GM12878 (cell line): ENCODE data around the gene HLA-DQB1. TPM values are rescaled to one million over a fixed set of nuclear protein-coding genes. Genes with fewer than 3 reads are reported as not detected.

ENCODE experiments used
- BACH1 ChIP-seq: fragments of 450-650 bp; IDR thresholded peaks from 2 replicates; pipeline ENCODE4 v1.6.1; 2017; ENCODE audit warnings: mild to moderate bottlenecking, borderline replicate concordance
- CUX1 ChIP-seq: IDR thresholded peaks from 2 replicates; pipeline ENCODE4 v1.6.1; 2012; ENCODE audit warnings: improper control_type of control experiment, low read depth, low read length; ENCODE audit not compliant: insufficient replicate concordance
- E2F4 ChIP-seq: IDR thresholded peaks from 2 replicates; pipeline ENCODE4 v1.6.1; 2012; ENCODE audit warnings: low read depth, low read length, improper control_type of control experiment
- ELK1 ChIP-seq: IDR thresholded peaks from 2 replicates; pipeline ENCODE4 v1.6.1; 2012; ENCODE audit warnings: low read depth, low read length, improper control_type of control experiment
- HDGF ChIP-seq: fragments of 450-650 bp; IDR thresholded peaks from 2 replicates; pipeline ENCODE4 v1.6.1; 2016; ENCODE audit warnings: antibody characterized with exemption
- IKZF2 ChIP-seq, 2 experiments: fragments of 450-650 bp; IDR thresholded peaks; 2 replicates each; pipeline ENCODE4 v1.6.1; 2017; ENCODE audit warnings: mild to moderate bottlenecking in 2 of 2, moderate library complexity in 2 of 2
- MEF2A ChIP-seq: IDR thresholded peaks from 2 replicates; pipeline ENCODE4 v1.6.1; 2011; ENCODE audit warnings: low read depth, mild to moderate bottlenecking, low read length, moderate library complexity; ENCODE audit not compliant: insufficient read depth
- MEF2B ChIP-seq: fragments of 450-650 bp; IDR thresholded peaks from 2 replicates; pipeline ENCODE4 v1.6.1; 2018; ENCODE audit warnings: mild to moderate bottlenecking, moderate library complexity; ENCODE audit not compliant: partially characterized antibody, poor library complexity, severe bottlenecking
- NFIC ChIP-seq: IDR thresholded peaks from 2 replicates; pipeline ENCODE4 v1.6.1; 2012; ENCODE audit warnings: low read depth, mild to moderate bottlenecking, inconsistent platforms, low read length, moderate library complexity
- NFYB ChIP-seq: IDR thresholded peaks from 2 replicates; pipeline ENCODE4 v1.6.1; 2011; ENCODE audit warnings: low read depth, mild to moderate bottlenecking, low read length, improper control_type of control experiment, moderate library complexity; ENCODE audit not compliant: insufficient read depth
- NR2F1 ChIP-seq: fragments of 450-650 bp; conservative IDR thresholded peaks from 2 replicates; pipeline ENCODE4 v1.6.1; 2017; ENCODE audit warnings: mild to moderate bottlenecking
- RUNX3 ChIP-seq: IDR thresholded peaks from 2 replicates; pipeline ENCODE4 v1.6.1; 2012; ENCODE audit warnings: low read length, inconsistent platforms
- TAF1 ChIP-seq: IDR thresholded peaks from 2 replicates; pipeline ENCODE4 v1.6.1; 2011; ENCODE audit warnings: mild to moderate bottlenecking, low read depth, low read length, borderline replicate concordance
- YY1 ChIP-seq: IDR thresholded peaks from 2 replicates; pipeline ENCODE4 v1.6.1; 2011; ENCODE audit warnings: low read depth, mild to moderate bottlenecking, low read length
- ZNF24 ChIP-seq: fragments of 450-650 bp; IDR thresholded peaks from 2 replicates; pipeline ENCODE4 v1.6.1; 2017; ENCODE audit warnings: antibody characterized with exemption, mild to moderate bottlenecking
- ZNF274 ChIP-seq: IDR thresholded peaks from one replicate; pipeline ENCODE4 v1.8.0; 2011; ENCODE audit not compliant: insufficient read length, insufficient read depth
- ZNF592 ChIP-seq: fragments of 450-650 bp; IDR thresholded peaks from 2 replicates; pipeline ENCODE4 v1.6.1; 2017; ENCODE audit warnings: mild to moderate bottlenecking, moderate library complexity
- polyA plus RNA-seq, 11 experiments: library from polyadenylated mRNA; depleted of rRNA in 4 of 11; unstranded in 6 of 11; stranded (reverse) in 5 of 11; fragments of >200 nt; fragmentation: Nextera tagmentation in 4 of 11; fragmentation: Illumina TruSeq in 1 of 11; extraction: Ambion mirVana in 4 of 11; extraction: Trizol in 1 of 11; gene quantifications; 1 replicate in 1 of 11; 2 replicates in 10 of 11; pipeline versions ENCODE4 v1.2.1 to v1.2.3, GENCODE V29; 2011 to 2016; ENCODE audit warnings: inconsistent platforms in 2 of 11, missing spikeins in 2 of 11, low read depth in 1 of 11
- total RNA-seq, 4 experiments: library from RNA; depleted of rRNA in 3 of 4; stranded (reverse); fragments of >200 nt in 3 of 4; fragmentation: Illumina TruSeq in 1 of 4; extraction: Trizol in 1 of 4; gene quantifications; 2 replicates each; pipeline versions ENCODE4 v1.2.1 to v1.2.3, GENCODE V29; 2013 to 2021

The HLA-DQB1 gene
- total and polyA plus RNA-seq, 10 of the 15 experiments (the other 5 are each of a cell fraction or from before 2014, with no cell fraction given) = 38.1 to 403 (median 91.4) TPM

GRCh38 chr6:32668226-32668747, 1.8 kb upstream of the HLA-DQB1 start (continued):
- TF ChIP-seq CUX1 (no peak), ZNF24 (no peak), TAF1 (peak; percentile 68), BACH1 (no peak; the same call in 1 of the 2 replicates), IKZF2 (IDR thresholded peaks at IDR 0.05) (peak; percentile 96 to 97), HDGF (no peak; the same call in 1 of the 2 replicates), NR2F1 (0 out of 2 replicates have a peak, but pooled peaks have one; percentile 3), NFIC (peak; percentile 59; the same call in 1 of the 2 replicates), E2F4 (no peak), ZNF592 (no peak), ZNF274 (no peak), YY1 (0 out of 2 replicates have a peak, but pooled peaks have one; percentile 35), RUNX3 (peak; percentile 40; the same call in 1 of the 2 replicates), MEF2B (peak; percentile 50), NFYB (0 out of 2 replicates have a peak, but pooled peaks have one; percentile 20), MEF2A (0 out of 2 replicates have a peak, but pooled peaks have one; percentile 39), ELK1 (no peak)
